ENCODE data around the gene CARS2. TPM values are rescaled to one million over a fixed set of nuclear protein-coding genes. Genes with fewer than 3 reads are reported as not detected.
A peak's percentile ranks its signal among the peaks of the same experiment; 100 is the strongest.

CARS2 gene
- total and polyA plus RNA-seq, 2 of the 8 experiments (the other 6 are each of a cell fraction or from before 2014, with no cell fraction given): 47.7 to 55.9 TPM

- TF ChIP-seq HDAC2 (IDR thresholded peaks at IDR 0.05; ENCODE audit: borderline replicate concordance in 1 of 2, low read depth in 2 of 2, low read length in 2 of 2): peak in 1 of 2 experiments; percentile 90; a peak in 2 of 4 replicates
- TF ChIP-seq YY1 (IDR thresholded peaks at IDR 0.05; ENCODE audit: low read depth, low read length): no peak
- no peak for TF ChIP-seq SIX5 (IDR thresholded peaks at IDR 0.05; ENCODE audit: low read depth, low read length)
- TF ChIP-seq ATF2 (IDR thresholded peaks at IDR 0.05; ENCODE audit: low read length): no peak
- TF ChIP-seq BRCA1 (IDR thresholded peaks at IDR 0.05; ENCODE audit: low read depth, low read length): no peak
- no peak for TF ChIP-seq NANOG (IDR thresholded peaks at IDR 0.05; ENCODE audit: insufficient read depth, low read depth, low read length, poor library complexity, severe bottlenecking)
- no peak for TF ChIP-seq CHD7 (IDR thresholded peaks at IDR 0.05; ENCODE audit: insufficient replicate concordance, low read length)
Measured at GRCh38 chr13:110715395-110716246, 9.7 kb upstream of the CARS2 start (continued).

All from H1 (cell line).